IPS-18a (cell line): ENCODE results near the gene SSH2.
A peak's percentile ranks its signal among the peaks of the same experiment; 100 is the strongest.
"Not testable (repeated sequence)": the region's sequence is repeated elsewhere in the genome, so short reads cannot be mapped to it uniquely, and the experiment has no call there.

Source experiments
- H3K27ac ChIP-seq: one replicate; pipeline ENCODE4 v1.5.1; 2013; ENCODE audit warnings: low read length
- H3K27me3 ChIP-seq: one replicate; pipeline ENCODE4 v1.6.1; 2013; ENCODE audit warnings: mild to moderate bottlenecking, low read length; ENCODE audit not compliant: control insufficient read depth, insufficient read depth
- H3K36me3 ChIP-seq: one replicate; pipeline ENCODE4 v1.6.1; 2013; ENCODE audit warnings: low read depth, low read length; ENCODE audit not compliant: control insufficient read depth
- H3K4me1 ChIP-seq: one replicate; pipeline ENCODE4 v1.6.1; 2013; ENCODE audit warnings: low read depth, low read length; ENCODE audit not compliant: control insufficient read depth
- H3K4me3 ChIP-seq: one replicate; pipeline ENCODE4 v1.5.1; 2013; ENCODE audit warnings: low read length
- H3K9ac ChIP-seq: one replicate; pipeline ENCODE4 v1.6.1; 2013; ENCODE audit warnings: mild to moderate bottlenecking, low read length, moderate library complexity
- H3K9me3 ChIP-seq: one replicate; pipeline ENCODE4 v1.6.1; 2013; ENCODE audit warnings: low read depth, low read length; ENCODE audit not compliant: control insufficient read depth

Gene SSH2

GRCh38 chr17:29929533-29930408 is at the start of gene SSH2:
SSH2 (minus strand) TSS chr17:29930228; CDS start chr17:29930000, 228 bp downstream.
- H3K27me3 ChIP-seq: no peaks in the 10 kb centered on the region
- H3K9me3 ChIP-seq: no peaks in the 10 kb centered on the region
- H3K36me3 ChIP-seq: no peaks in the 10 kb centered on the region
- H3K4me3 ChIP-seq: peak within 1 kb of the TSS; percentile 88
- peaks cover 13% of the 10 kb centered on the region for H3K4me1 ChIP-seq
- H3K9ac ChIP-seq: peak within 1 kb of the TSS; percentile 46
- peak within 1 kb of the TSS; percentile 11 for H3K27ac ChIP-seq

- no peak overlapping the region for H3K4me3 ChIP-seq
- H3K27ac ChIP-seq: no peak overlapping the region
- H3K9ac ChIP-seq: no peak overlapping the region
Observed at GRCh38 chr17:29977836-29978235, 47.8 kb upstream of the SSH2 start.

GRCh38 chr17:29973005-29973404 is 43.0 kb upstream of the SSH2 start:
- H3K4me1 ChIP-seq: no peaks in the 10 kb centered on the region
- H3K4me3 ChIP-seq: no peak overlapping the region
- no peaks in the 10 kb centered on the region for H3K27me3 ChIP-seq
- no peak overlapping the region for H3K27ac ChIP-seq
- no peak overlapping the region for H3K9ac ChIP-seq
- H3K9me3 ChIP-seq: no peaks in the 10 kb centered on the region
- no peaks in the 10 kb centered on the region for H3K36me3 ChIP-seq

More at GRCh38 chr17:29977836-29978235, 47.8 kb upstream of the SSH2 start:
- Histone ChIP-seq H3K4me1 (no peaks in the 10 kb centered on the region), H3K27me3 (no peaks in the 10 kb centered on the region), H3K36me3 (no peaks in the 10 kb centered on the region), H3K9me3 (no peaks in the 10 kb centered on the region)

GRCh38 chr17:29972277-29972676 is 42.2 kb upstream of the SSH2 start:
- H3K27me3 ChIP-seq: no peaks in the 10 kb centered on the region
- H3K36me3 ChIP-seq: no peaks in the 10 kb centered on the region
- H3K9me3 ChIP-seq: no peaks in the 10 kb centered on the region
- no peak overlapping the region for H3K4me3 ChIP-seq
- no peaks in the 10 kb centered on the region for H3K4me1 ChIP-seq
- no peak overlapping the region for H3K27ac ChIP-seq
- H3K9ac ChIP-seq: no peak overlapping the region

GRCh38 chr17:29968271-29968670 is 38.2 kb upstream of the SSH2 start:
- Histone ChIP-seq H3K36me3 (no peaks in the 10 kb centered on the region), H3K27ac (no peak overlapping the region), H3K9ac (no peak overlapping the region), H3K9me3 (no peaks in the 10 kb centered on the region), H3K4me3 (no peak overlapping the region), H3K4me1 (no peaks in the 10 kb centered on the region), H3K27me3 (no peaks in the 10 kb centered on the region)

- Histone ChIP-seq H3K4me3 (no peak overlapping the region), H3K9me3 (no peaks in the 10 kb centered on the region), H3K27ac (no peak overlapping the region), H3K4me1 (peaks cover 4% of the 10 kb centered on the region), H3K27me3 (no peaks in the 10 kb centered on the region), H3K36me3 (no peaks in the 10 kb centered on the region), H3K9ac (no peak overlapping the region)
Observed at GRCh38 chr17:29962656-29963055, 32.6 kb upstream of the SSH2 start.

- H3K27me3 ChIP-seq: no peaks in the 10 kb centered on the region
- H3K9ac ChIP-seq: no peak overlapping the region
- H3K4me3 ChIP-seq: no peak overlapping the region
- H3K27ac ChIP-seq: no peak overlapping the region
- H3K36me3 ChIP-seq: no peaks in the 10 kb centered on the region
- H3K9me3 ChIP-seq: no peaks in the 10 kb centered on the region
- H3K4me1 ChIP-seq: peaks cover 4% of the 10 kb centered on the region
Observed at GRCh38 chr17:29959658-29960337, 29.8 kb upstream of the SSH2 start.

- no peaks in the 10 kb centered on the region for H3K36me3 ChIP-seq
- H3K4me3 ChIP-seq: no peak overlapping the region
- H3K9ac ChIP-seq: no peak overlapping the region
- H3K27me3 ChIP-seq: no peaks in the 10 kb centered on the region
- H3K27ac ChIP-seq: no peak overlapping the region
- peaks cover 4% of the 10 kb centered on the region for H3K4me1 ChIP-seq
- H3K9me3 ChIP-seq: peaks cover 6% of the 10 kb centered on the region
Observed at GRCh38 chr17:29958947-29959657, 29.1 kb upstream of the SSH2 start.

GRCh38 chr17:29957488-29957887 is 27.5 kb upstream of the SSH2 start:
- H3K27ac ChIP-seq, H3K4me1 ChIP-seq, H3K9me3 ChIP-seq, H3K27me3 ChIP-seq, H3K36me3 ChIP-seq, H3K4me3 ChIP-seq, H3K9ac ChIP-seq: not testable (repeated sequence)

- Histone ChIP-seq H3K4me1 (peaks cover 4% of the 10 kb centered on the region), H3K9ac (no peak overlapping the region), H3K27ac (no peak overlapping the region), H3K27me3 (no peaks in the 10 kb centered on the region), H3K36me3 (no peaks in the 10 kb centered on the region), H3K4me3 (no peak overlapping the region), H3K9me3 (peaks cover 6% of the 10 kb centered on the region)
Observed at GRCh38 chr17:29956225-29956624, 26.2 kb upstream of the SSH2 start.

GRCh38 chr17:29954405-29954804 is 24.4 kb upstream of the SSH2 start:
- no peaks in the 10 kb centered on the region for H3K36me3 ChIP-seq

More at GRCh38 chr17:29954405-29954804, 24.4 kb upstream of the SSH2 start:
- no peak overlapping the region for H3K27ac ChIP-seq
- H3K4me3 ChIP-seq: no peak overlapping the region
- no peak overlapping the region for H3K9ac ChIP-seq
- H3K9me3 ChIP-seq: peaks cover 6% of the 10 kb centered on the region
- H3K4me1 ChIP-seq: peaks cover under 1% of the 10 kb centered on the region
- no peaks in the 10 kb centered on the region for H3K27me3 ChIP-seq
